NCI-H2196 treated with DMSO at 0.1 percent for 48 hours (cell line): Measurements from ENCODE around the gene SOX18.
"Not testable (repeated sequence)": the region's sequence is repeated elsewhere in the genome, so short reads cannot be mapped to it uniquely, and the experiment has no call there.

Source experiments
- DNase-seq: peaks from one replicate; lab custom pipeline; 2025; ENCODE audit not compliant: unreplicated experiment; lab: John Stamatoyannopoulos, UW

Gene SOX18

GRCh38 chr20:64025101-64025825, 24.2 kb downstream of the SOX18 start:
- no peak for DNase-seq

DNA sequence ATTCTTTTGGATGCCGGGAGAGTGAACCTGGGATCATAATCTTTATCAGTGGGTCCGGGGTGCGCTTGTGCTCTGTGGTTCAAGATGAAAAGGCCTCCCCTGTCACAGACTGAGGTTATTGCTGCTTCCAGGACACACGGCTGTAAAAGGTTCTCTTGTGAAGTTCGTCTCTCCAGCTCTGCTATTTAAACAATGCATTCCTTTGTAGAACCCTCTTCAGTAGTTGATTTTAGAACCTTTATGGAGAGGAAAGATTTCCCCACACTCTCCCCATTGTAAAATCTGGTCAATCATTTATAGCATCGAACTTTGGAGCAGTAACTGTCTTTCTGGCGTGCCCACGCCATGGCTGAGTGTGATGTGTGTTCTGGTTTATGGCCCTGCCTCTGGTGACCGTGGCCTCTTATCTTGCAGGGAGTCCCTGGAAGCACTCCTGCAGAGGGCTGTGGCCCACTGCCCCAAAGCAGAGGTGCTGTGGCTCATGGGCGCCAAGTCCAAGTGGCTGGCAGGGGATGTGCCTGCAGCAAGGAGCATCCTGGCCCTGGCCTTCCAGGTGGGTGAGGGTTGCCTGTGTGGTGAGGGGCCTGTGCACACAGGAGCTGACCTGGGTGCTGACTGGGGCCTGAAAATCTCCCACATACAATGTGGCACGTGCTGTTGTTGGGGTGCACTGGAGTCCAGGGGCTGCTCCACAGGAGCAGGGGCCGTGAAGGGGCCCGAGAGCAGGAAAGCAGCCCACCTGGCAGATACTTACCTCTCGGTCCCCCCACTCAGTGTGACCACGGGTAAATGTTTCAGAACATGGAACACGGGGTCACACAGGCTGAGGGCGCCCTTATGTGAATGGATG, 25.1 kb downstream of the SOX18 start:
- DNase-seq: no peak

DNA sequence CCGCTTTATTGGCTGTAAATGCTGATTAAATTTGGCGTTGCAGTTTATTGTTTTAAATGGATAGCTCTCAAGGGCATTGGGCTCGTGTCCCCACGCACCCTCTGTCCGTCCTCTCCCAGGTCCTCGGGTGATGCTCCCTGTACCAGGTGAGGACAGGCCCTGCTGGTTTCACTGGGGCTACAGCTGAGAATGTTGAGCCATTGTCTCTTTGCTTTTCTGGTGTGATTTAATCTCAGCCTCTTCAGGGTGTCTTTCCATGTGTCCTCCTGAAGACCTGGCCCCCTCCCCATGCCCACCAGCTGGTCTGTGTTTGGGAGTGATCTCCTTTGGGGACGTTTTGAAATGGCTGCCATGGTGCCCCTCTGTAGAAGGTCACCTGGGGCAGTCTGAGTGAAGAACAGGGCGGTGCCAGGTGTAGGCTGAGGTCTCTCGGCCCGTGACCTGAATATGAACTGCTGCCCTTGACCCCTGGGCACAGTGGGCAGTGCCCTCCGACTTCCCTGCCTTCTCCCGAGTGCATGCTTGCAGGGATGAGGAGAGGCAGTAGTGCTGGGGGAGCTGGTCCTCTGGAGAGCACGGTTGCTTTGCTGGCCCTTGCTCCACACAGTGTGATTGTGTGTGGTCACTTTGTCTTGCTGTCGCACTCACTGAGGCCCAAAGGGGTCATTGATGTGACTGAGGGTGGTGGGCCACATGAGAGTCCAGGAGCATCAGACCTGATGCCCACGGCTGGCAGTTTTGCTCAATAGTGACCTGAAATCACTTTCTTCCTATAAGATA, 25.9 kb downstream of the SOX18 start:
- no peak for DNase-seq

DNA sequence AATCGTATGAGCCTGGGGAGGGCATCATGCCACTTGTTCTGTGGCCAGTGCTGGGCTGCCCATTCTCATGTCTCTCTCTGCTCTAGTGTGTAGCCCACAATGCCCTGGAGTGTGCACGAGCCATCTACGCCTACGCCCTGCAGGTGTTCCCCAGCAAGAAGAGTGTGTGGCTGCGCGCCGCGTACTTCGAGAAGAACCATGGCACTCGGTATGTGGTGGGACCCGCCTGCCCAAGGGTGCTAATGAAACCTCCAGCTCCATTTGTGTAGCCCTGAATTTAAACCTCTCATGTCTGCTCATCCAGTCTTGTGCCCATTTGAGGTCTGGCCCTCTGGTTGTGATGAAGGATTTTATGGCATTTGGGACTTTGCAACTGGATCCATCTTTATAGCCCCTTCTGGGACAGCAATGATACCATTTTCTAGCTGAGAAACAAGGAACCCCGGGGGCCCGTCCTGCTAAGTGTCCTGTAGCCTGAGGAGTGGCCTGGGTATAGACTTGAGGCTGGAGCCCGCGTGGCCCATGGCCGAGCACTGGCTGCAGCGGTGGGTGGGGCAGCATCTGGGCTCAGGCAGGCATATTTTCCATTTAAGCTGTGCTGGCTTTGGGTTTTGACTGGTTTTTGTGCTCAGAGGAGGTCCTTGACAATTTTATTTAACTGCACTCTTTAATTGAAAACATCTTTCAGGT, 26.6 kb downstream of the SOX18 start:
- DNase-seq: no peak

DNA sequence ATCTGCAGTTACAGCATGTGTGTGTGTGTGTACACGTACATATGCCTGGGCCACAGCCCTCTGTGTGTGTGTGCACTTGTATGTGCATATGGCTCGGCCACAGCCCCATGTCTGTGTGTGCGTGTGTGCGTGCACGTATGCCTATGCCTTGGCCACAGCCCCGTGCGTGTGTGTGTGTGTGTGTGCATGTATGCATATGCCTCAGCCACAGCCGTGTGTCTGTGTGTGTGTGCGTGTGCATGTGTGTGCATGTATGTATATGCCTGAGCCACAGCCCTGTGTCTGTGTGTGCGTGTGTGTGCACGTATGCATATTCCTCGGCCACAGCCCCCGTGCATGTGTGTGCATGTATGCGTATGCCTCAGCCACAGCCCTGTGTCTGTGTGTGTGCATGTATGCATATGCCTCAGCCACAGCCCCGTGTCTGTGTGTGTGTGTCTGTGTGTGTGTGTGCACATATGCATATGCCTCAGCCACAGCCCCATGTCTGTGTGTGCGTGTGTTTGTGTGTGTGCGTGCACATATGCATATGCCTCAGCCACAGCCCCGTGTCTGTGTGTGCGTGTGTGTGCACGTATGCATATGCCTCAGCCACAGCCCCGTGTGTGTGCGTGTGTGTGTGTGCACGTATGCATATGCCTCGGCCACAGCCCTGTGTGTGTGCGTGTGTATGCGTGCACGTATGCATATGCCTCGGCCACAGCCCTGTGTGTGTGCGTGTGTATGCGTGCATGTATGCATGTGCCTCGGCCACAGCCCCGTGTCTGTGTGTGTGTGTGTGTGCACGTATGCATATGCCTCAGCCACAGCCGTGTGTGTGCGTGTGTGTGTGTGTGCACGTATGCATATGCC, 28.1 kb downstream of the SOX18 start:
- DNase-seq: no peak

- DNase-seq: no peak
Observed at GRCh38 chr20:64015635-64016034, 33.8 kb downstream of the SOX18 start.

- not testable (repeated sequence) for DNase-seq
Observed at GRCh38 chr20:64012385-64013154, 36.9 kb downstream of the SOX18 start.

DNA sequence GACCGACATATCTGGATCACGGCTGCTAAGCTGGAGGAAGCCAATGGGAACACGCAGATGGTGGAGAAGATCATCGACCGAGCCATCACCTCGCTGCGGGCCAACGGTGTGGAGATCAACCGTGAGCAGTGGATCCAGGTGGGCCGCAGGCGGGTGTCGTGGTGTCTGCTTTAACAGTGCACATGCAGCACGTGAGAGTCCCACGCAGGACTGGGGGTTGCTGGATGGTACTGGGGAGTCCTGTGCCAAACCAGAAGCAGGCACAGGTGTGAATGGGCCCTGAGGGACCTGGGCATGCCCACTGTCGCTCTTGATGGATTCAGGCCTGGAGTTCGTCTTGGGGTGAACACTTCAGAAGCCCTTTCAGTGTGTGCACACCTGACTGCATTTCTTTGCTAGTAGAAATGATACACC, 38.1 kb downstream of the SOX18 start:
- DNase-seq: no peak

DNA sequence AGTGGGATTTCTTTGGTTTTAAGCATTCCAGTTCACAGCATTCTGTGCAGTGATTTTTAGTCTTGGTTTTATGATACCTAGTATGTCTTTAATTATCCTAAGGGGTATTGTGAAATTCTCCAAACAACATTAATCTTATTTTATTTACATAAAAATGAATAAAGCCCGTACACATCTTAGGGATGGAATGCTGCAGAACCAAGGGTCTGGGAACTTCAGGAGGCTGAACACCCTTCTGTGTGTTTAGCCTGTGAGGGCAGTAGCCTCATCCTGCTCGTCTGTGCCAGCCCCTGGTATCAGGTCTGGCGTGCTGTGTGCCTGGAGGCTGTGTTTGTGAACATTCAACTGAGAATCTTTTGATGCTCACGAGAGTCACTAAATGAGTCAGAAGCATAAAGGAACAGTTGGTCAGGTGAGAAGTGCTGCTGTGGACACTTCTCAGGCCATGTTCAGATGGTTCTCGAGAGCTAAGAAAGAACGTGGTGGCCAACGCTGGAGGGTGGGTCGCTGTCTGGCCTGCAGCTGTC, 38.7 kb downstream of the SOX18 start:
- no peak for DNase-seq

DNA sequence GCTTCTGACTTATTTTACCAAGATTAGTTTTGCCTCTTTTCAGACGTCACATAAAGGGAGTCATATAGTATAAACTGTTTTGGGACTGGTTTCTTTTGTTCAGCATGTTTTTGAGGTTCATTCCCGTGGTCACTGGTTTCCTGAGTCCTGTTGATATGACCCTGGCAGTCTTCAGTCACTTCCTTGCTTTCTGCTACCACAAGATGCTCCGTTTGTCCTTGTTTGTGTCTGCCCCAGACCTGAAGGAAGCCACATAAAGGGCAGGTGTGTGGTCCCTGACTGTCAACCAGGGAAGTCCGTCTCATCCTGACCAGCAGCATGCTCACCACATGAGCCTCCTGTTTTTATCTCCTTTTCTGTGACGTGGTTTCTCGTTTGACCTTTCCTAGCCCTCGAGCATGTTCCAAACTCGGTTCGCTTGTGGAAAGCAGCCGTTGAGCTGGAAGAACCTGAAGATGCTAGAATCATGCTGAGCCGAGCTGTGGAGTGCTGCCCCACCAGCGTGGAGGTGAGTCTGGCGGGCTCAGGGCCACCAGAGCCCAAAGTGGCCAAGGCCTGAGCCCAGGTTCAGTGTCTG, 39.5 kb downstream of the SOX18 start:
- DNase-seq: no peak

- DNase-seq: no peak
Observed at GRCh38 chr20:64006902-64007301, 42.5 kb downstream of the SOX18 start.

DNA sequence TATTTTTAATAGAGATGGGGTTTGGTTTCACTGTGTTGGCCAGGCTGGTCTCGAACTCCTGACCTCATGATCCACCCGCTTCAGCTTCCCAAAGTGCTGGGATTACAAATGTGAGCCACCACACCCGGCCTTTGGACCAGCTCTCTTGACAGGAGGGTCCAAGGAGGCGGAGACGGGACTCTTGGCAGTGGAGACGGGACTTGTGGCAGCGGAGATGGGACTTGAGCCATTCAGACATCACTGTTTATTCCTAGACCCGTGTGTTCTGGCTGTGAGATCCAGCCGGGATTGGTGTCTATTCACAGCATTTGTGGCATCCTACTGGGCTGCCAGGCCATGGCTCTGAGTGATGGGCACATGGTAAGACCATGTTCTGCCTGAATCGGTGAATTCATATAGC, 42.9 kb downstream of the SOX18 start:
- DNase-seq: no peak

DNA sequence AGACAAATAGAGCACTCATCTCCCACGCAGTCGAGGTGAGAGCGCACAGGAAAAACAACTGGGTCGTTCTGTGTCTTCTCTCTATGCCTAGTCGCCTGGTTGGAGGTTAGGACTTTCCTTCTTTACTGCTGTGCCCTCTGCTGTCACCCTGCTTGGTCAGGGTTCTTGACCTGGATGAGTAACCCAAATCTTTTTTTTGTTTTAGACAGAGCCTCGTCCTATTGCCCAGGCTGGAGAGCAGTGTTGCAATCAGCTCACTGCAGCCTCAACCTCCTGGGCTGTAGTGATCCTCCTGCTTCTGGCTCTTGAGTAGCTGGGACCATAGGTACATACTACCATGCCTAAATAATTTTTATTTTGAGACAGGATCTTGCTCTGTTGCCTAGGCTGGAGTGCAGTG, 44.0 kb downstream of the SOX18 start:
- DNase-seq: no peak

- DNase-seq: no peak
Observed at GRCh38 chr20:64003960-64004725, 45.3 kb downstream of the SOX18 start.

- peak; percentile 85 for DNase-seq
Observed at GRCh38 chr20:64001607-64002011, 47.8 kb downstream of the SOX18 start.

GRCh38 chr20:64000906-64001305, 48.5 kb downstream of the SOX18 start:
- DNase-seq: no peak
